Stomach (tissue), 4 donors: ENCODE results near the gene PROCR.

Experiments used
- CTCF ChIP-seq, 7 experiments: fragments of 450-650 bp in 4 of 7; fragments of 200-600 bp in 3 of 7; sonication (generic) in 3 of 7; IDR thresholded peaks; one replicate each; pipeline ENCODE4 v1.5.1; 2016 to 2019; ENCODE audit warnings: antibody characterized with exemption in 7 of 7, control low read depth in 2 of 7, mild to moderate bottlenecking in 1 of 7
- EP300 ChIP-seq: sonication (generic); formaldehyde crosslinking; IDR thresholded peaks from one replicate; pipeline ENCODE4 v1.6.1; 2017; ENCODE audit warnings: antibody characterized with exemption
- POLR2A ChIP-seq, 4 donors: fragments of 450-650 bp; IDR thresholded peaks; one replicate each; pipeline ENCODE4 v1.6.1; 2016; ENCODE audit warnings: antibody characterized with exemption in 4 of 4, control low read depth in 2 of 4, mild to moderate bottlenecking in 1 of 4, moderate library complexity in 1 of 4

- no peak for TF ChIP-seq CTCF (IDR thresholded peaks at IDR 0.05)
- TF ChIP-seq POLR2A (IDR thresholded peaks at IDR 0.05), result no peak
- no peak for TF ChIP-seq EP300
Measured at GRCh38 chr20:35224536-35224935, 52.7 kb downstream of the PROCR start.
